KBM-7 (cell line): Measurements from ENCODE around the gene METTL9.
A peak's percentile ranks its signal among the peaks of the same experiment; 100 is the strongest.
"Not testable (repeated sequence)": the region's sequence is repeated elsewhere in the genome, so short reads cannot be mapped to it uniquely, and the experiment has no call there.

Experiments
- DNase-seq: peaks from one replicate; pipeline ENCODE4 v3.0.0-alpha.2; 2015
- in situ Hi-C: fragments of 300-500 bp; cut with MboI; formaldehyde crosslinking; loops from 2 replicates; pipeline ENCODE4 v1.14.3; 2020; ENCODE audit warnings: low sequenced_read_pairs, low pct_unique_long_range_greater_than_20kb, mixed read lengths

METTL9 gene

GRCh38 chr16:21599122-21600030, at the start of gene METTL9:
Gene METTL9, plus strand, starts transcription at chr16:21599577. Its CDS starts 157 bp downstream, at chr16:21599734.
- peak; percentile 97 for DNase-seq
- in situ Hi-C loops, result loop anchor here (25.0 kb wide), 2 partner anchors 113 to 412 kb away; no protein-coding TSS in a partner anchor

GRCh38 chr16:21549975-21550374, 49.4 kb upstream of the METTL9 start:
- in situ Hi-C loops, DNase-seq: not testable (repeated sequence)

GRCh38 chr16:21550435-21550834, 48.9 kb upstream of the METTL9 start:
- DNase-seq, in situ Hi-C loops: not testable (repeated sequence)

- DNase-seq, in situ Hi-C loops: not testable (repeated sequence)
Observed at GRCh38 chr16:21551076-21551475, 48.3 kb upstream of the METTL9 start.

- in situ Hi-C loops, DNase-seq: not testable (repeated sequence)
Observed at GRCh38 chr16:21551600-21551999, 47.8 kb upstream of the METTL9 start.

GRCh38 chr16:21553481-21554296, 45.7 kb upstream of the METTL9 start:
- DNase-seq, in situ Hi-C loops: not testable (repeated sequence)

- in situ Hi-C loops, result no loop called here
- DNase-seq, result peak; percentile 96
Observed at GRCh38 chr16:21554795-21555585, 44.4 kb upstream of the METTL9 start.

- DNase-seq, in situ Hi-C loops: not testable (repeated sequence)
Observed at GRCh38 chr16:21555621-21556020, 43.8 kb upstream of the METTL9 start.

- in situ Hi-C loops, DNase-seq: not testable (repeated sequence)
Observed at GRCh38 chr16:21556026-21556595, 43.3 kb upstream of the METTL9 start.

- in situ Hi-C loops, DNase-seq: not testable (repeated sequence)
Observed at GRCh38 chr16:21556651-21557241, 42.6 kb upstream of the METTL9 start.

- in situ Hi-C loops, result no loop called here
- DNase-seq, result no peak
Observed at GRCh38 chr16:21560462-21560861, 38.9 kb upstream of the METTL9 start.

GRCh38 chr16:21563676-21564075, 35.7 kb upstream of the METTL9 start:
- no peak for DNase-seq
- in situ Hi-C loops, result no loop called here

- DNase-seq, in situ Hi-C loops: not testable (repeated sequence)
Observed at GRCh38 chr16:21564367-21564766, 35.0 kb upstream of the METTL9 start.

- in situ Hi-C loops, result no loop called here
- DNase-seq, result no peak
Observed at GRCh38 chr16:21565507-21565860, 33.9 kb upstream of the METTL9 start.

- no peak for DNase-seq
- in situ Hi-C loops, result no loop called here
Observed at GRCh38 chr16:21565861-21566669, 33.3 kb upstream of the METTL9 start.

GRCh38 chr16:21566891-21567414, 32.4 kb upstream of the METTL9 start:
- in situ Hi-C loops, result no loop called here
- no peak for DNase-seq

GRCh38 chr16:21567496-21567895, 31.9 kb upstream of the METTL9 start:
- DNase-seq, in situ Hi-C loops: not testable (repeated sequence)
